Lung (tissue), 12 donors: ENCODE measurements around the gene VARS2. TPM values are rescaled to one million over a fixed set of nuclear protein-coding genes. Genes with fewer than 3 reads are reported as not detected.
A peak's percentile ranks its signal among the peaks of the same experiment; 100 is the strongest.

Experiments used
- ATAC-seq: fragments of 200-7000 bp; cut with Tn5 transposase; one replicate; pipeline ENCODE4 v1.9.1; 2020; ENCODE audit warnings: moderate number of reproducible peaks; ENCODE audit not compliant: insufficient read depth, low FRiP score
- DNase-seq, 3 donors: peaks; one replicate each; pipeline ENCODE4 v3.0.0-alpha.2; 2013 to 2017
- H3K27ac ChIP-seq, 2 donors: one replicate each; pipeline ENCODE4 v1.5.1; 2013; ENCODE audit warnings: mild to moderate bottlenecking in 2 of 2, moderate library complexity in 2 of 2, control low read depth in 1 of 2, inconsistent platforms in 1 of 2, low read depth in 1 of 2, low read length in 1 of 2
- H3K27me3 ChIP-seq, 3 donors: one replicate each; pipeline ENCODE4 v1.5.1; 2013; ENCODE audit warnings: low read length in 2 of 3; ENCODE audit not compliant: control insufficient read depth in 3 of 3, insufficient read depth in 3 of 3
- H3K36me3 ChIP-seq, 4 donors: one replicate each; pipeline ENCODE4 v1.5.1; 2013; ENCODE audit warnings: low read length in 4 of 4, mild to moderate bottlenecking in 1 of 4, moderate library complexity in 1 of 4; ENCODE audit not compliant: control insufficient read depth in 4 of 4, insufficient read depth in 4 of 4
- H3K4me1 ChIP-seq, 5 donors: one replicate each; pipeline ENCODE4 v1.5.1; 2013; ENCODE audit warnings: low read length in 5 of 5, mild to moderate bottlenecking in 2 of 5, moderate library complexity in 1 of 5; ENCODE audit not compliant: control insufficient read depth in 5 of 5, insufficient read depth in 5 of 5
- H3K4me3 ChIP-seq: one replicate; pipeline ENCODE4 v1.5.1; 2013; ENCODE audit warnings: mild to moderate bottlenecking, control low read depth, moderate library complexity
- H3K9ac ChIP-seq, 2 donors: one replicate each; pipeline ENCODE4 v1.5.1; 2013; ENCODE audit warnings: low read length in 2 of 2, control low read depth in 1 of 2; ENCODE audit not compliant: insufficient read depth in 1 of 2
- H3K9me3 ChIP-seq, 4 donors: one replicate each; pipeline ENCODE4 v1.5.1; 2013; ENCODE audit warnings: low read length in 3 of 4, mild to moderate bottlenecking in 1 of 4, moderate library complexity in 1 of 4; ENCODE audit not compliant: control insufficient read depth in 4 of 4, insufficient read depth in 3 of 4
- WGBS, 2 donors: extraction: QIAGEN DNeasy Blood & Tissue Kit; methylation state at CpG; one replicate each; pipeline ENCODE4 v1.1.7; 2013; 5-methylcytosine and 5-hydroxymethylcytosine counted together
- polyA plus RNA-seq, 2 donors: library from polyadenylated mRNA; stranded (reverse); fragments of 200-250 nt; gene quantifications; one replicate each; pipeline ENCODE4 v1.2.1, GENCODE V29; 2013
- total RNA-seq, 2 donors: library from RNA; depleted of rRNA in 1 of 2; stranded (reverse); fragments of >200 nt in 1 of 2; gene quantifications; one replicate each; pipeline ENCODE4 v1.2.1, GENCODE V29; 2014 to 2021
- TF ChIP-seq, protein P1 (sequence below): IDR thresholded peaks from 2 replicates; pipeline ENCODE4 v1.5.1; 2012; ENCODE audit warnings: mild to moderate bottlenecking; ENCODE audit errors: control extremely low read depth, extremely low read depth
- donor health status: control.
- donor health status: control.
- donor health status: Bipolar disorder and iron deficiency.
- donor health status: healthy.
- donor health status: DM: yes; HTN: yes; CAD: no.

VARS2 gene
- total and polyA plus RNA-seq, 4 donors, result 17.4 to 38.4 (median 25.5) TPM

DNA sequence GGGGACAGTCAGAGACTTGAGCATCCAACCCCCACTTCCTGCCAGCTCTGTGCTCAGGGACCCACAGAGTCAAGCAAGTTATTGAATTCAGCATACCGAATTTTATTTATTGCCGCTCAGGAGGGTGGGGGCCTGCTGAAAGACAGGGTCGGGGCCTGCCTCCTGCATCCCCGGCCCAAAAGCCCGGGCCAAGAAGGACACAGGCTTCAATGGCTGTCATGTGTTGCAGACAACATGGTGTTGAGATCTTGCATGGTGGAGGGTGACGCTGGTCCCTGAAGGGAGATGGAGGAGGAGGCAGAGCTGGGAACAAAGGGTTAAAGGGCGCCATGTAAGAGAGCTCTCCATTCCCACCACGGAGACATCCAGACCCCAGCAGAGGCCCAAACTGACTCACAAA lies 17.2 kb downstream of the VARS2 start:
- Histone ChIP-seq H3K36me3 (peaks cover 0 to 2% (median 0%) of the 10 kb centered on the region in 4 donors), H3K4me3 (peak overlapping the region; percentile 20)
- TF ChIP-seq, protein P1, sequence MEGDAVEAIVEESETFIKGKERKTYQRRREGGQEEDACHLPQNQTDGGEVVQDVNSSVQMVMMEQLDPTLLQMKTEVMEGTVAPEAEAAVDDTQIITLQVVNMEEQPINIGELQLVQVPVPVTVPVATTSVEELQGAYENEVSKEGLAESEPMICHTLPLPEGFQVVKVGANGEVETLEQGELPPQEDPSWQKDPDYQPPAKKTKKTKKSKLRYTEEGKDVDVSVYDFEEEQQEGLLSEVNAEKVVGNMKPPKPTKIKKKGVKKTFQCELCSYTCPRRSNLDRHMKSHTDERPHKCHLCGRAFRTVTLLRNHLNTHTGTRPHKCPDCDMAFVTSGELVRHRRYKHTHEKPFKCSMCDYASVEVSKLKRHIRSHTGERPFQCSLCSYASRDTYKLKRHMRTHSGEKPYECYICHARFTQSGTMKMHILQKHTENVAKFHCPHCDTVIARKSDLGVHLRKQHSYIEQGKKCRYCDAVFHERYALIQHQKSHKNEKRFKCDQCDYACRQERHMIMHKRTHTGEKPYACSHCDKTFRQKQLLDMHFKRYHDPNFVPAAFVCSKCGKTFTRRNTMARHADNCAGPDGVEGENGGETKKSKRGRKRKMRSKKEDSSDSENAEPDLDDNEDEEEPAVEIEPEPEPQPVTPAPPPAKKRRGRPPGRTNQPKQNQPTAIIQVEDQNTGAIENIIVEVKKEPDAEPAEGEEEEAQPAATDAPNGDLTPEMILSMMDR, result no peak

DNA sequence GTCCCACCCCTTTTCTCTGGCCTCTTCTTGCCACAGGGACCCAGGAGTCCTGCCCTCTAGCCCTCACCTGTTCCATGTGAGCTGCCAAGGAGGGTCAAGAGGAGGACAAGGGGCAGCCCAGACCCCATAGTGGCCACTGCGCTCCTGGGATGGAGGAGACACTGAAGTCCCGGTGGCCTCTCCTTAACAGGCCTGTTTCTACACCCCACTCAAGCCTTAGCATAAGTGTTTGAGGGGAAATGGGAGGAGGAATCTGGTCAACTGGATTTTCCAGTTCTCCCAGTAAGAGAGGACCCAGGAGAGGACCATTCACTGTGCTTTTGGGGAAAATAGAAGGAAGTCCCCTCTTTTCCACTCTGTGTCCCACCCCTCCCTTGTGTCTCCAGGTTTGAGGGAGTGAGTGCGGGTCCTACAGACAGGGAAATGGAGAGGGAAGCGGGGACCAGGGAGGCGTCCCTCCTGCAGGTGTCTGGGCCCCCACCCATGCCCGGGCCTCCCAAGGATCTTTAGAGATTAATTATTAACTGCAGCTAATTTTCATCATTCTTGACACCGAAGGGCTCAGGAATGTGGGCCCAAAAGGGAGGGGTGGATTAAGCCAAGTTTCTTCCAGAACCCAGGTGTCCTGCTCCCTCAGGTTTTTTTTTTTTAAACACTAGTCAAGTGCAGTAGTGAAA lies 18.1 kb downstream of the VARS2 start, which contains the start of gene SFTA2:
Gene SFTA2, minus strand, starts transcription at position 202 of the 677 bp plus-strand sequence. Its CDS starts 74 bp downstream, at position 128.
- Histone ChIP-seq H3K27me3 (no peaks in the 10 kb centered on the region), H3K9me3 (peaks cover 0 to 4% (median 0%) of the 10 kb centered on the region in 4 donors), H3K4me1 (peaks cover 0 to 18% (median 0%) of the 10 kb centered on the region in 5 donors), H3K4me3 (peak within 1 kb of the TSS; percentile 20), H3K9ac (no peak within 1 kb of the TSS), H3K27ac (peak within 1 kb of the TSS in 1 of 2 donors; percentile 90), H3K36me3 (no peaks in the 10 kb centered on the region)
- ATAC-seq (peak; percentile 48), DNase-seq (peak; percentile 44 to 73 (median 53))
- TF ChIP-seq, protein P1, result no peak
- WGBS, 2 donors, result 66 to 84% methylated on average over 7 of the region's 7 CpGs

More for the DNA sequence above, 17.2 kb downstream of the VARS2 start:
- 48 to 78% methylated on average over 8 of the region's 8 CpGs for WGBS, 2 donors
- DNase-seq (no peak), ATAC-seq (no peak)
- H3K9ac ChIP-seq, result no peak overlapping the region
- peaks cover 0 to 13% (median 0%) of the 10 kb centered on the region in 5 donors for H3K4me1 ChIP-seq
- H3K27ac ChIP-seq, result peak overlapping the region in 1 of 2 donors; percentile 72
- H3K27me3 ChIP-seq, result no peaks in the 10 kb centered on the region
- H3K9me3 ChIP-seq, result peaks cover 0 to 4% (median 1%) of the 10 kb centered on the region in 4 donors

DNA sequence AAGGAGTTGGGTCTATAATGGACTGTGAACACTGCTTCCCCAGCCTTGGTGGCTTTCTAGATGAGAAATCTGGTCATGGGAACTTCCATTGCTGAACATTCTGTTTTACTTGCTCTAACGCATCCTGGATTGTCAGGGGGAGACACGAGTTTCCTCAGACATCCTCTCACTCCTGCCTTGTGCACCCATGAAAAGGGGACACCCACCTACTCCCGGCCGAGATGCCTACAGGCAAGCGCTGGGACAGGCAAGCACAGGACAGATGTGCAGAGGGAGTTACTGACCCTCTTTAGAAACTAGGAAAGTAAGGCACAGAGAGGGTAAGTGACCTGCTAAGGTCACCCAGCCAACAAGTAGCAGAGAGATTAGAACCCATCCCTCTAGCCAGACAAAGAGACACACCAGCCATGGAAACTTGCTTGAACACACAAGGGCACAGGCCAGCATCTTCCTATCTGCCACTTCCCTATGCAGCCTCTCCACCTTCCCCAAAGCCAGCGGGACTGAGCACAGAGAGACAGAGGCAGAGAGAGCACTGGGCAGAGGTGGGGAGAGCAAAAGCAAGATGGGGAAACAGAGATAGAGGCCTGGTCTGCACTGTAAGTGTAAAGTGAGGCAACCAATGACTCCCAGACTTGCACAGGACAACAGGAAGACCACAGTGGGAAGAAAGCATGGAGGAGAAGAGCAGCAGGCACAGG lies 18.8 kb downstream of the VARS2 start:
- Histone ChIP-seq H3K27ac (peak overlapping the region in 1 of 2 donors; percentile 90), H3K9ac (no peak overlapping the region), H3K36me3 (no peaks in the 10 kb centered on the region), H3K9me3 (peaks cover 0 to 4% (median 0%) of the 10 kb centered on the region in 4 donors), H3K27me3 (no peaks in the 10 kb centered on the region), H3K4me3 (no peak overlapping the region), H3K4me1 (peaks cover 0 to 19% (median 0%) of the 10 kb centered on the region in 5 donors)
- ATAC-seq (no peak), DNase-seq (no peak)
- WGBS, 2 donors, result 72 to 85% methylated on average over 6 of the region's 6 CpGs
- TF ChIP-seq, protein P1, result no peak
